ENCODE data around the gene ZNF865.

ZNF865 gene

DNA sequence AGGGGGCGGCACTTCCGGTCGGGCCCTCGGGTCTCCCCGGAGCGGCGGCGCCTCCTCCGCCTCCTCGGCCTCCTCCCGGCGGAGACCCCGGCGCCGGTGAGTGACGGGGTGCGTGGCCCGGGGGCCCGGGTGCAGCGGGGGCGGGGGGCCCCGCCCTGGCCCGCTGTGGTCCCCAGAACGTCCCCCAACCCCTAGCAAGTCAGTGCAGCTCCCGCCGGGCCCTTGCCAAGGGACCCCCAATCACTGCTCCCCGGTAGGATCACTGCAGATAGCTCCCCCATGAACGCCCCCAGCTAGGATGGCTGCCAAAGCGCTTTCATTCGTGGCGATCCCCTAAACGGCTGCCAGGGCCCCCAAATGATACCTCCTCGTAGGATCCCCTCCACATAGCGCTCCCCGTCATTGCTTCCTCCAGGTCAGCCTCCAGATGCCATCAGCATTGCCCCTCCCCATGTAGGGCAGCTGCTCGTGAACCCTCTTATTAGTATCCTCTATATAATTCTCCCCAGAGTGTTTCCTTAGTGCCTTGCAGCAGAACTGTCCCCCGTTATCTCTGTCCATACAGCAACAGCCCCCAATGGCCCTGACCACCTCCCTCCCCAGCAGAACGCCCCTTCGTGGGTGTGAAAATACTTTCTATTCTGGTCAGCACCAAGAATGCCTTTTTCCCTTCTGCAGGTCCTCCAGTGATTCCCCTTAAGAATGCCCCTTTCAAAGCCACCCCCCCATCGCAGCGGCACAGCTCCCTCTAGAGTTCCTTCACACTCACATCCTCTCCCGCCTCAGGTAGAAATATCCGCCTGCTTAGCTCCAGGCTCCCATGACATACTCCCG, at the start of gene ZNF865:
Gene ZNF865 (plus strand): TSS at position 11 of the 834 bp plus-strand sequence. CDS start 7,972 bp downstream, outside the sequence.
- peaks cover 20% of the 10 kb centered on the region for H3K4me1 ChIP-seq (ENCODE audit: insufficient read depth, low read length, severe bottlenecking)
- no peaks in the 10 kb centered on the region for H3K79me2 ChIP-seq (ENCODE audit: insufficient read depth, low read length)
- H3K27me3 ChIP-seq (ENCODE audit: insufficient read depth, low read length) = no peaks in the 10 kb centered on the region
- peak within 1 kb of the TSS; percentile 93 for H3K27ac ChIP-seq (ENCODE audit: low read depth, low read length, poor library complexity, severe bottlenecking)
- TF ChIP-seq, protein P1, sequence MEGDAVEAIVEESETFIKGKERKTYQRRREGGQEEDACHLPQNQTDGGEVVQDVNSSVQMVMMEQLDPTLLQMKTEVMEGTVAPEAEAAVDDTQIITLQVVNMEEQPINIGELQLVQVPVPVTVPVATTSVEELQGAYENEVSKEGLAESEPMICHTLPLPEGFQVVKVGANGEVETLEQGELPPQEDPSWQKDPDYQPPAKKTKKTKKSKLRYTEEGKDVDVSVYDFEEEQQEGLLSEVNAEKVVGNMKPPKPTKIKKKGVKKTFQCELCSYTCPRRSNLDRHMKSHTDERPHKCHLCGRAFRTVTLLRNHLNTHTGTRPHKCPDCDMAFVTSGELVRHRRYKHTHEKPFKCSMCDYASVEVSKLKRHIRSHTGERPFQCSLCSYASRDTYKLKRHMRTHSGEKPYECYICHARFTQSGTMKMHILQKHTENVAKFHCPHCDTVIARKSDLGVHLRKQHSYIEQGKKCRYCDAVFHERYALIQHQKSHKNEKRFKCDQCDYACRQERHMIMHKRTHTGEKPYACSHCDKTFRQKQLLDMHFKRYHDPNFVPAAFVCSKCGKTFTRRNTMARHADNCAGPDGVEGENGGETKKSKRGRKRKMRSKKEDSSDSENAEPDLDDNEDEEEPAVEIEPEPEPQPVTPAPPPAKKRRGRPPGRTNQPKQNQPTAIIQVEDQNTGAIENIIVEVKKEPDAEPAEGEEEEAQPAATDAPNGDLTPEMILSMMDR (IDR thresholded peaks at IDR 0.05; ENCODE audit: low read length) = peak; percentile 78
- no peak for TF ChIP-seq EZH2 (IDR thresholded peaks at IDR 0.05; ENCODE audit: borderline replicate concordance, low read length)
- no peaks in the 10 kb centered on the region; the same call in 1 of the 2 replicates for H3F3A ChIP-seq (ENCODE audit: insufficient read depth, low read length)
- peak within 1 kb of the TSS; percentile 85 for H3K4me3 ChIP-seq (ENCODE audit: low read depth, low read length, poor library complexity, severe bottlenecking)
- H3K9ac ChIP-seq (ENCODE audit: low read length) = peak within 1 kb of the TSS; percentile 96
- no peaks in the 10 kb centered on the region for H4K20me1 ChIP-seq (ENCODE audit: insufficient read depth, low read length)
- peak within 1 kb of the TSS; percentile 92 for H3K4me2 ChIP-seq (ENCODE audit: low read length)
- H3K36me3 ChIP-seq (ENCODE audit: insufficient read depth, low read length) = peaks cover 19% of the 10 kb centered on the region
- no peak within 1 kb of the TSS for H2AFZ ChIP-seq (ENCODE audit: low read length)
- no peaks in the 10 kb centered on the region for H3K9me3 ChIP-seq (ENCODE audit: low read length)
- H3K9me2 ChIP-seq (ENCODE audit: low read depth, low read length) = no peaks in the 10 kb centered on the region

DNA sequence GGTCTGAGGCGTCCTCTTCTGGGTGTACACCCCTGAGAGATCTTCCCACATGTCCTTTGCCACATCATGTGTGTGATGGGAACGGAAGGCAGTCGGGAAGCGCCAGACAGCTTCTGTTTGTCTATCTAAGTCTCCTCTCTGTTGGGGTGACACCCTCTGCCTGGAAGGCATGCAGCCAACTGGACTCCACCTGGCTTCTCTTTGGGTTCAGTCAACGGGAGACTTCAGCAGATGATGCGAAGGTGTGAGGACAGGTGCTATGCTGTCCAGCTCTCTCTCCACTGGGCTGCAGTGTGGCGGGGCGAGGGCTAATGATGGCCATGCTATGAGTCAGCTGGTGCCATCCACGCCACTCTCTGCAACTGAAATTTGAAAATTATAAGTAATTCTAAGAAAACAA, 45.8 kb upstream of the ZNF865 start:
- H3K79me2 ChIP-seq (ENCODE audit: insufficient read depth, low read length) = no peaks in the 10 kb centered on the region
- no peaks in the 10 kb centered on the region for H3F3A ChIP-seq (ENCODE audit: insufficient read depth, low read length)
- H3K9me2 ChIP-seq (ENCODE audit: low read depth, low read length) = no peaks in the 10 kb centered on the region
- no peaks in the 10 kb centered on the region for H3K4me1 ChIP-seq (ENCODE audit: insufficient read depth, low read length, severe bottlenecking)
- peaks cover 9% of the 10 kb centered on the region; the same call in 1 of the 2 replicates for H3K27me3 ChIP-seq (ENCODE audit: insufficient read depth, low read length)
- H4K20me1 ChIP-seq (ENCODE audit: insufficient read depth, low read length) = no peaks in the 10 kb centered on the region
- H3K4me2 ChIP-seq (ENCODE audit: low read length) = no peak overlapping the region
- H2AFZ ChIP-seq (ENCODE audit: low read length) = no peak overlapping the region
- TF ChIP-seq, protein P1 (IDR thresholded peaks at IDR 0.05; ENCODE audit: low read length) = no peak
- no peak for TF ChIP-seq EZH2 (IDR thresholded peaks at IDR 0.05; ENCODE audit: borderline replicate concordance, low read length)
- no peaks in the 10 kb centered on the region; the same call in 1 of the 2 replicates for H3K36me3 ChIP-seq (ENCODE audit: insufficient read depth, low read length)
- no peak overlapping the region for H3K27ac ChIP-seq (ENCODE audit: low read depth, low read length, poor library complexity, severe bottlenecking)
- H3K9ac ChIP-seq (ENCODE audit: low read length) = no peak overlapping the region
- no peaks in the 10 kb centered on the region for H3K9me3 ChIP-seq (ENCODE audit: low read length)
- no peak overlapping the region for H3K4me3 ChIP-seq (ENCODE audit: low read depth, low read length, poor library complexity, severe bottlenecking)

DNA sequence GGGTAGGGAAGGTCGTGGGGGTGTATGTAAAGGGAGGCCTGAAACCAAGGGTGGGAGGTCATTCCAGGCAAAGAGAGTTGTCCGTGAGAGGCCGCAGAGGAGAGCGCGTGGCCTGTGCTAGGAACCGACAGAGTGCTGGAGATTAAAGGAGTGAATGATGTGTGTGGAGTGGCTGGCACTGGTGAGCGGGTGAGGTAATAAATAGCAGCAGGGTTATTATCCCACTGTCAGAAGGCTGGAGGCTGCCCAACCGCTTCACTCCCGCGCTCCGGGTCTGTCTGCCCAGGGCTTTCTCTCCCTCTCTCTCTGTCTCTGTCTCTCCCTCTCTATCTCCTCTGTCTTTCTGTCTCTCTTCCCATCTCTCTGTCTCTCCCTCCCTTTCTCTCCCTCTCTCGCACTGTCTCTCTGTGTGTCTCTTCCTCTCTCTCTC, 42.2 kb upstream of the ZNF865 start:
- Histone ChIP-seq H3K4me1 (ENCODE audit: insufficient read depth, low read length, severe bottlenecking) (no peaks in the 10 kb centered on the region), H3K9me2 (ENCODE audit: low read depth, low read length) (no peaks in the 10 kb centered on the region), H3K4me3 (ENCODE audit: low read depth, low read length, poor library complexity, severe bottlenecking) (no peak overlapping the region), H3K27ac (ENCODE audit: low read depth, low read length, poor library complexity, severe bottlenecking) (no peak overlapping the region), H3K9me3 (ENCODE audit: low read length) (no peaks in the 10 kb centered on the region), H3K9ac (ENCODE audit: low read length) (no peak overlapping the region), H3K4me2 (ENCODE audit: low read length) (no peak overlapping the region), H3K36me3 (ENCODE audit: insufficient read depth, low read length) (no peaks in the 10 kb centered on the region; the same call in 1 of the 2 replicates), H4K20me1 (ENCODE audit: insufficient read depth, low read length) (no peaks in the 10 kb centered on the region), H3K27me3 (ENCODE audit: insufficient read depth, low read length) (peaks cover 9% of the 10 kb centered on the region; the same call in 1 of the 2 replicates), H2AFZ (ENCODE audit: low read length) (no peak overlapping the region), H3K79me2 (ENCODE audit: insufficient read depth, low read length) (no peaks in the 10 kb centered on the region), H3F3A (ENCODE audit: insufficient read depth, low read length) (no peaks in the 10 kb centered on the region)
- TF ChIP-seq EZH2 (IDR thresholded peaks at IDR 0.05; ENCODE audit: borderline replicate concordance, low read length) = no peak
- TF ChIP-seq, protein P1 (IDR thresholded peaks at IDR 0.05; ENCODE audit: low read length) = no peak
